GM23248 (cell line): ENCODE measurements around the gene TAS2R5. TPM values are rescaled to one million over a fixed set of nuclear protein-coding genes. Genes with fewer than 3 reads are reported as not detected.

ENCODE experiments used
- DNase-seq: peaks from one replicate; pipeline ENCODE4 v3.0.0-alpha.2; 2015
- H2AFZ ChIP-seq: fragments of 200-600 bp; sonication (generic); 2 replicates; pipeline ENCODE4 v1.6.1; 2016; ENCODE audit warnings: antibody characterized with exemption
- H3F3A ChIP-seq: fragments of 200-600 bp; sonication (generic); 2 replicates; pipeline ENCODE4 v1.6.1; 2016; ENCODE audit warnings: mild to moderate bottlenecking, antibody characterized with exemption, mixed run types; ENCODE audit not compliant: insufficient read depth
- H3K27ac ChIP-seq: fragments of 200-600 bp; sonication (generic); 2 replicates; pipeline ENCODE4 v1.5.1; 2016; ENCODE audit warnings: mild to moderate bottlenecking
- H3K27me3 ChIP-seq: fragments of 200-600 bp; sonication (generic); replicated peaks from 2 replicates; pipeline ENCODE4 v1.6.1; 2016; ENCODE audit warnings: mild to moderate bottlenecking; ENCODE audit not compliant: insufficient read depth
- H3K36me3 ChIP-seq: fragments of 200-600 bp; sonication (generic); 2 replicates; pipeline ENCODE4 v1.6.1; 2016; ENCODE audit warnings: low read depth, mild to moderate bottlenecking
- H3K4me1 ChIP-seq: fragments of 200-600 bp; sonication (generic); 2 replicates; pipeline ENCODE4 v1.6.1; 2016; ENCODE audit warnings: mild to moderate bottlenecking; ENCODE audit not compliant: insufficient read depth
- H3K4me2 ChIP-seq: fragments of 200-600 bp; sonication (generic); one replicate; pipeline ENCODE4 v1.6.1; 2016; ENCODE audit warnings: mild to moderate bottlenecking; ENCODE audit not compliant: unreplicated experiment
- H3K4me3 ChIP-seq: fragments of 200-600 bp; sonication (generic); 2 replicates; pipeline ENCODE4 v1.5.1; 2016; ENCODE audit warnings: mild to moderate bottlenecking
- H3K79me2 ChIP-seq: fragments of 200-600 bp; sonication (generic); 2 replicates; pipeline ENCODE4 v1.6.1; 2016; ENCODE audit warnings: mild to moderate bottlenecking; ENCODE audit not compliant: insufficient read depth
- H3K9ac ChIP-seq: fragments of 200-600 bp; sonication (generic); 2 replicates; pipeline ENCODE4 v1.6.1; 2016; ENCODE audit warnings: mild to moderate bottlenecking
- H3K9me2 ChIP-seq: fragments of 200-600 bp; sonication (generic); 2 replicates; pipeline ENCODE4 v1.6.1; 2016; ENCODE audit warnings: mixed run types, mild to moderate bottlenecking, moderate library complexity; ENCODE audit not compliant: insufficient read depth
- H3K9me3 ChIP-seq: fragments of 200-600 bp; sonication (generic); one replicate; pipeline ENCODE4 v1.6.1; 2017; ENCODE audit warnings: low read depth
- H4K20me1 ChIP-seq: fragments of 200-600 bp; sonication (generic); 2 replicates; pipeline ENCODE4 v1.6.0; 2016; ENCODE audit not compliant: insufficient read depth
- EZH2 ChIP-seq: fragments of 200-600 bp; sonication (generic); IDR thresholded peaks from 2 replicates; pipeline ENCODE4 v1.6.1; 2018; ENCODE audit warnings: antibody characterized with exemption, mild to moderate bottlenecking; ENCODE audit not compliant: insufficient read depth, poor library complexity, severe bottlenecking
- EZH2phosphoT487 ChIP-seq: fragments of 200-600 bp; sonication (generic); IDR thresholded peaks from 2 replicates; pipeline ENCODE4 v1.6.1; 2018; ENCODE audit warnings: antibody characterized with exemption, moderate library complexity, mild to moderate bottlenecking, low read depth; ENCODE audit not compliant: insufficient read depth
- whole genome bisulfite sequencing, 2 experiments: methylation state at CpG; one replicate each; pipeline ENCODE4 v1.1.6; 2015 to 2017; ENCODE audit warnings: low lambda C conversion rate in 2 of 2, low coverage in 1 of 2; ENCODE audit errors: missing lambda C conversion rate in 2 of 2; 5-methylcytosine and 5-hydroxymethylcytosine counted together
- in situ Hi-C: fragments of 300-500 bp; cut with MboI; formaldehyde crosslinking; loops from 2 replicates; pipeline ENCODE4 v1.15.0; 2020
- polyA plus RNA-seq: library from polyadenylated mRNA; unstranded; fragments of >200 nt; fragmentation: Nextera tagmentation; extraction: Ambion mirVana; gene quantifications from 2 replicates; pipeline ENCODE4 v1.2.1, GENCODE V29; 2016
- total RNA-seq: library from RNA; depleted of rRNA; stranded (reverse); fragments of >200 nt; shearing (Covaris generic); gene quantifications from 2 replicates; pipeline ENCODE4 v1.2.3, GENCODE V29; 2014; rRNA removed

TAS2R5 gene
- total and polyA plus RNA-seq, 2 experiments from 2014 or later: 0.16 TPM; not detected in 1

DNA sequence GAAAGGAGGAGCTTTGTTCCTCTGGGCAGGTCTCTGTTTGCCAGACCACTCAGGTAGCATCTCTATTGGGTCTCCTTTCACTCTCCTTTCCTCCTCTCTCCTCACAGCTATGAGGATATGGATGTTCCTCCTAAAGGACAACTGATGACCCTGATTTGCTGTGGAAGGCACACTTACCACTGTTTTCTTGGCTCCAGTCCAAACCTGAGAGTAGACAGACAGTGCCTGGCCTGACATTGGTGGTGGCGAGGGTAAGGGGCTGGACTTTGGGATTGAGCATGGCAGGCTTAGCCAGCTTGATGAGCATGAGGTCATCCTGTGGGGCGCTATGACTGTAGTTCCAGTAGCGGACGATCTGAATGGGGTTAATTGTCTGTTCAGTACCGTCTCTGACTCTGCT is 47.7 kb downstream of the TAS2R5 start:
- no peaks in the 10 kb centered on the region for H3K4me1 ChIP-seq
- H3K27ac ChIP-seq: no peak overlapping the region
- H3K4me2 ChIP-seq: no peak overlapping the region
- H3K79me2 ChIP-seq: no peaks in the 10 kb centered on the region
- no peaks in the 10 kb centered on the region for H3K27me3 ChIP-seq
- TF ChIP-seq EZH2 (no peak), EZH2phosphoT487 (no peak)
- DNase-seq: no peak
- H3K4me3 ChIP-seq: no peak overlapping the region
- no peaks in the 10 kb centered on the region for H3K9me3 ChIP-seq
- H3K9ac ChIP-seq: no peak overlapping the region
- 75 to 80% methylated on average over 5 of the region's 5 CpGs for WGBS, 2 experiments
- no peaks in the 10 kb centered on the region for H3F3A ChIP-seq
- no peaks in the 10 kb centered on the region for H3K36me3 ChIP-seq
- in situ Hi-C loops: no loop called here
- H3K9me2 ChIP-seq: no peaks in the 10 kb centered on the region
- H2AFZ ChIP-seq: no peak overlapping the region
- no peaks in the 10 kb centered on the region for H4K20me1 ChIP-seq

DNA sequence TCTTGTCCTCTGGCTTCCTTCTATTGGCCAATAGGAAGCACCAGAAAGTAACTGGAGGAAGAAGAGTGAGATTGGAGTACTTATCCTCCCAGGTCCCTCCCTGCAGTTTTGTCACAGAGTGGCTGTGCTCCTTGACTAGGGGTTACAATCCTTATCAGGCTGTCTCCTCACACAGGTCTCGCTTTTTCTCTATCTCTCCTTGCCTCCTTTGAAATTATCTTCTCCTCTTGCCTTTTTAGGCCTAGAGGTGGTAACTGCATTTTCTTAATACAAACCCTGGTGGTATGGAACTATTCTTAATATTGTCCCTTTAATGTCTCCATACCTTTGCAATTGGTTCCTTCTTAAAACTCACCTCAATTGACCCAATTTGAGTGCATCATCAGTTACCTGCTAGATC is 48.6 kb downstream of the TAS2R5 start:
- Histone ChIP-seq H3K4me2 (no peak overlapping the region), H3K4me3 (no peak overlapping the region), H4K20me1 (no peaks in the 10 kb centered on the region), H3K27ac (no peak overlapping the region), H3K36me3 (no peaks in the 10 kb centered on the region), H3K79me2 (no peaks in the 10 kb centered on the region), H3K9ac (no peak overlapping the region), H3K4me1 (no peaks in the 10 kb centered on the region), H3K9me2 (no peaks in the 10 kb centered on the region), H3K9me3 (no peaks in the 10 kb centered on the region), H2AFZ (no peak overlapping the region), H3K27me3 (no peaks in the 10 kb centered on the region), H3F3A (no peaks in the 10 kb centered on the region)
- in situ Hi-C loops: no loop called here
- WGBS, 2 experiments: 25 to 38% methylated on average over 1 of the region's 1 CpG
- no peak for DNase-seq
- TF ChIP-seq EZH2 (no peak), EZH2phosphoT487 (no peak)

DNA sequence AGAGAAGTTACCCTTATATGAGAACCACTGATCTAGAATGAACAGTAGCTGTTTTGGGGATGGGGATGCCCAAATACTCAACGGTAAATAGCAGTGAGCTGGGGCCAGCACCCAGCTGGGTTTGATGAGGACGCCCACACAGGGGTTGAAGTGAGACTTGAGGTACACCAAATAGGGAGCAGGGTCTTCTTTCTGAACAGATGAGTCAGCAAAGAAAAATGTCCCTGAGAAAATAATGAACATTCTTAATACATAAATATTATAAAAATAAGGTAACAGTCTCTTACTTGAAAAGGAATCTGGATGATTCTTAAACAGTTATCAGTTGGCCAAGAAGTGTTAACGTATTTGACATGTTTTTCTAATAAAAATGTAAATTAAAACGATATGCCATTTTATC is 49.2 kb downstream of the TAS2R5 start:
- WGBS, 2 experiments: 26 to 31% methylated on average over 4 of the region's 4 CpGs
- TF ChIP-seq EZH2phosphoT487 (no peak), EZH2 (no peak)

DNA sequence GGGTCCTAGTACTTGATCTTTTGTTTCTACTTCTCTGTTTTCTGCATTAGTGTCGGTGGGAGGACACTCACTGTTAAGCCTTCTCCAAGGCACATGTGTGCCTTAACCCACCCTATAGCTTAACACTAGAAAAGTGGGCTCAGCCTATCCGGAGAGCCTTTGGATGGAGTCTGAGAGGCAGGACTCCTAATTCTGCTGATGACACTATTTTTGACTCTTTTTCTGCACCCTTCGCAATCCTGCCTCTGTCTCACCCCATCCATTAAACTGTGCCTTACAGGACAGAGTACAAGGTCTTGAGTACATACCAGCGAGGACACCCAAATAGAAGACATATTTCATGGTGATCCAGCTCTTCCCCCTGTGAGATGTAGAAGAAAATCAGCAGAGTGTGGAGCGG is 50.7 kb downstream of the TAS2R5 start:
- H3K4me1 ChIP-seq: no peaks in the 10 kb centered on the region
- no peaks in the 10 kb centered on the region for H3F3A ChIP-seq
- in situ Hi-C loops: no loop called here
- H3K27me3 ChIP-seq: no peaks in the 10 kb centered on the region
- H3K9me2 ChIP-seq: no peaks in the 10 kb centered on the region
- H3K9ac ChIP-seq: no peak overlapping the region
- no peaks in the 10 kb centered on the region for H4K20me1 ChIP-seq
- no peaks in the 10 kb centered on the region for H3K9me3 ChIP-seq
- DNase-seq: no peak
- H3K4me2 ChIP-seq: no peak overlapping the region
- H3K4me3 ChIP-seq: no peak overlapping the region
- H3K36me3 ChIP-seq: no peaks in the 10 kb centered on the region
- H2AFZ ChIP-seq: no peak overlapping the region
- H3K27ac ChIP-seq: no peak overlapping the region
- H3K79me2 ChIP-seq: no peaks in the 10 kb centered on the region
- 44 to 53% methylated on average over 5 of the region's 5 CpGs for WGBS, 2 experiments
- TF ChIP-seq EZH2: no peak

More for the DNA sequence above, 49.2 kb downstream of the TAS2R5 start:
- Histone ChIP-seq H3K27me3 (no peaks in the 10 kb centered on the region), H4K20me1 (no peaks in the 10 kb centered on the region), H3K36me3 (no peaks in the 10 kb centered on the region), H3K9me3 (no peaks in the 10 kb centered on the region), H3F3A (no peaks in the 10 kb centered on the region), H2AFZ (no peak overlapping the region), H3K4me2 (no peak overlapping the region), H3K4me3 (no peak overlapping the region), H3K27ac (no peak overlapping the region), H3K9ac (no peak overlapping the region), H3K79me2 (no peaks in the 10 kb centered on the region), H3K4me1 (no peaks in the 10 kb centered on the region), H3K9me2 (no peaks in the 10 kb centered on the region)
- DNase-seq: no peak
- in situ Hi-C loops: no loop called here

Other genes starting within 250 kb of the TAS2R5 start
- gene AGK, start 238.8 kb upstream of the TAS2R5 start, total RNA-seq: 24.1 and 35.5 TPM in 2 replicates
- gene AGK, start 238.8 kb upstream of the TAS2R5 start, polyA plus RNA-seq: 18.3 and 20.4 TPM in 2 replicates
- 3.0 and 7.8 TPM in 2 replicates for gene DENND11, start 88.1 kb upstream of the TAS2R5 start, total RNA-seq
- gene DENND11, start 88.1 kb upstream of the TAS2R5 start, polyA plus RNA-seq: 0.43 and 0.49 TPM in 2 replicates
- gene WEE2, start 81.9 kb upstream of the TAS2R5 start, total RNA-seq: not detected in 2 replicates
- gene WEE2, start 81.9 kb upstream of the TAS2R5 start, polyA plus RNA-seq: not detected in 2 replicates
- gene SSBP1, start 51.9 kb upstream of the TAS2R5 start, total RNA-seq: 76.8 and 113 TPM in 2 replicates
- gene SSBP1, start 51.9 kb upstream of the TAS2R5 start, polyA plus RNA-seq: 267 and 278 TPM in 2 replicates
- not detected in 2 replicates for gene TAS2R3, start 26.1 kb upstream of the TAS2R5 start, total RNA-seq
- not detected in 2 replicates for gene TAS2R3, start 26.1 kb upstream of the TAS2R5 start, polyA plus RNA-seq
- 0.32 and 0.51 TPM in 2 replicates for gene TAS2R4, start 13.5 kb upstream of the TAS2R5 start, total RNA-seq
- gene TAS2R4, start 13.5 kb upstream of the TAS2R5 start, polyA plus RNA-seq: 0.13 TPM in 1 of 2 replicates, not detected in the other
- gene PRSS37, start 51.3 kb downstream of the TAS2R5 start, total RNA-seq: not detected in 2 replicates
- gene PRSS37, start 51.3 kb downstream of the TAS2R5 start, polyA plus RNA-seq: not detected in 2 replicates
- gene OR9A4, start 126.2 kb downstream of the TAS2R5 start, total RNA-seq: not detected in 2 replicates
- gene OR9A4, start 126.2 kb downstream of the TAS2R5 start, polyA plus RNA-seq: not detected in 2 replicates
- gene CLEC5A, start 156.8 kb downstream of the TAS2R5 start, total RNA-seq: not detected in 2 replicates
- gene CLEC5A, start 156.8 kb downstream of the TAS2R5 start, polyA plus RNA-seq: not detected in 2 replicates
- not detected in 2 replicates for gene TAS2R38, start 183.6 kb downstream of the TAS2R5 start, total RNA-seq
- not detected in 2 replicates for gene TAS2R38, start 183.6 kb downstream of the TAS2R5 start, polyA plus RNA-seq
- gene MGAM, start 205.7 kb downstream of the TAS2R5 start, total RNA-seq: 1.3 and 2.5 TPM in 2 replicates
- gene MGAM, start 205.7 kb downstream of the TAS2R5 start, polyA plus RNA-seq: 0.70 and 0.76 TPM in 2 replicates